HCT116 (cell line): Measurements from ENCODE around the gene SLC38A3. TPM values are rescaled to one million over a fixed set of nuclear protein-coding genes. Genes with fewer than 3 reads are reported as not detected.

Experiments used
- ATAC-seq: fragments of 200-7000 bp; cut with Tn5 transposase; 2 replicates; pipeline ENCODE4 v1.9.1; 2020; ENCODE audit warnings: mild to moderate bottlenecking, moderate library complexity
- BruUV-seq: library from RNA; stranded (reverse); fragments of 400-500 nt; replicated peaks from 2 replicates; lab custom pipeline; 2021; lab: Mats Ljungman, UMichigan
- CTCF ChIA-PET: fragments of 300-600 bp; sonication (Branson Sonifier 250); formaldehyde crosslinking; loops from one replicate; lab custom pipeline; 2021; ENCODE audit warnings: antibody characterized with exemption; lab: Charles Lee
- POLR2A ChIA-PET: fragments of 300-600, 350-600 bp; sonication (Branson Sonifier 250); formaldehyde crosslinking; loops from one replicate; lab custom pipeline; 2021; ENCODE audit warnings: antibody characterized with exemption; lab: Charles Lee
- RAD21 ChIA-PET, 2 experiments: fragments of 300-600 bp; sonication (Branson Sonifier 250); formaldehyde crosslinking; loops; one replicate each; lab custom pipeline; 2023; ENCODE audit warnings: low total read pairs in 2 of 2; ENCODE audit not compliant: uncharacterized antibody in 2 of 2, unreplicated experiment in 2 of 2, low non-redundant PET in 1 of 2; lab: Charles Lee
- DNase-seq: peaks from one replicate; pipeline ENCODE4 v3.0.0-alpha.2; 2010; ENCODE audit warnings: low read depth, low spot score
- H2AFZ ChIP-seq: fragments of 200-600 bp; shearing (Covaris generic), sonication (generic); 2 replicates; pipeline ENCODE4 v1.6.1; 2017; ENCODE audit warnings: low read depth, mixed run types, mixed read lengths, antibody characterized with exemption, low read length; ENCODE audit not compliant: poor library complexity, severe bottlenecking
- H3K27ac ChIP-seq: 2 replicates; pipeline ENCODE4 v1.5.1; 2012; ENCODE audit warnings: low read depth, low read length
- H3K27me3 ChIP-seq: fragments of 200-600 bp; sonication (generic); 2 replicates; pipeline ENCODE4 v1.6.1; 2016; ENCODE audit warnings: mixed run types, low read length, mixed read lengths; ENCODE audit not compliant: insufficient read depth
- H3K36me3 ChIP-seq, 2 experiments: fragments of 200-500 bp in 1 of 2; fragments of 200-600 bp in 1 of 2; sonication (Bioruptor generic) in 1 of 2; sonication (generic) in 1 of 2; 2 replicates each; pipeline versions ENCODE4 v1.5.1 to v1.6.1; 2014 to 2016; ENCODE audit warnings: low read length in 2 of 2, inconsistent platforms in 1 of 2, mixed read lengths in 1 of 2, mixed run types in 1 of 2; ENCODE audit not compliant: insufficient read depth in 2 of 2, control insufficient read depth in 1 of 2
- H3K4me1 ChIP-seq, 2 experiments: fragments of 200-600 bp in 1 of 2; sonication (generic) in 1 of 2; 2 replicates each; pipeline versions ENCODE4 v1.5.1 to v1.6.1; 2012 to 2017; ENCODE audit warnings: low read length in 2 of 2, inconsistent platforms in 1 of 2, mild to moderate bottlenecking in 1 of 2, mixed read lengths in 1 of 2, mixed run types in 1 of 2, moderate library complexity in 1 of 2; ENCODE audit not compliant: insufficient read depth in 2 of 2, control insufficient read depth in 1 of 2
- H3K4me2 ChIP-seq: fragments of 200-600 bp; sonication (generic); 2 replicates; pipeline ENCODE4 v1.6.1; 2017; ENCODE audit warnings: mixed run types, low read length, mixed read lengths
- H3K4me3 ChIP-seq, 2 experiments: fragments of 200-600 bp in 1 of 2; sonication (generic) in 1 of 2; replicated peaks in 1 of 2; 2 replicates each; pipeline ENCODE4 v1.5.1; 2011 to 2016; ENCODE audit warnings: low read length in 2 of 2, control low read depth in 1 of 2, low read depth in 1 of 2, mild to moderate bottlenecking in 1 of 2, mixed read lengths in 1 of 2, mixed run types in 1 of 2
- H3K79me2 ChIP-seq: fragments of 200-600 bp; sonication (generic); 2 replicates; pipeline ENCODE4 v1.6.1; 2017; ENCODE audit warnings: mild to moderate bottlenecking, mixed run types, low read length, moderate library complexity, mixed read lengths; ENCODE audit not compliant: insufficient read depth
- H3K9ac ChIP-seq: fragments of 200-600 bp; sonication (generic); 2 replicates; pipeline ENCODE4 v1.6.1; 2016; ENCODE audit warnings: low read length, mixed read lengths
- H3K9me2 ChIP-seq: fragments of 200-600 bp; sonication (generic), shearing (Covaris generic); 2 replicates; pipeline ENCODE4 v1.6.1; 2017; ENCODE audit warnings: mixed run types, mild to moderate bottlenecking, moderate library complexity; ENCODE audit not compliant: insufficient read depth
- H3K9me3 ChIP-seq, 2 experiments: fragments of 200-500 bp in 1 of 2; fragments of 200-600 bp in 1 of 2; sonication (Bioruptor generic) in 1 of 2; sonication (generic) in 1 of 2; 2 replicates each; pipeline ENCODE4 v1.6.1; 2014 to 2017; ENCODE audit warnings: low read length in 2 of 2, mixed read lengths in 2 of 2, inconsistent platforms in 1 of 2, low read depth in 1 of 2, mild to moderate bottlenecking in 1 of 2, mixed run types in 1 of 2, moderate library complexity in 1 of 2; ENCODE audit not compliant: control insufficient read depth in 1 of 2, insufficient read depth in 1 of 2
- H4K20me1 ChIP-seq: fragments of 200-600 bp; sonication (generic), shearing (Covaris generic); 2 replicates; pipeline ENCODE4 v1.6.1; 2017; ENCODE audit warnings: mixed run types, mild to moderate bottlenecking, moderate library complexity; ENCODE audit not compliant: insufficient read depth
- CBX3 ChIP-seq: IDR thresholded peaks from 2 replicates; pipeline ENCODE4 v1.6.1; 2012; ENCODE audit warnings: low read depth
- CEBPB ChIP-seq: IDR thresholded peaks from 2 replicates; pipeline ENCODE4 v1.6.1; 2012; ENCODE audit warnings: low read depth
- EGR1 ChIP-seq: IDR thresholded peaks from 2 replicates; pipeline ENCODE4 v1.6.1; 2012; ENCODE audit warnings: low read depth
- FOSL1 ChIP-seq: IDR thresholded peaks from 2 replicates; pipeline ENCODE4 v1.6.1; 2012; ENCODE audit warnings: low read depth
- RAD21 ChIP-seq: IDR thresholded peaks from 2 replicates; pipeline ENCODE4 v1.6.1; 2012; ENCODE audit warnings: low read depth, mild to moderate bottlenecking
- SIN3A ChIP-seq: IDR thresholded peaks from 2 replicates; pipeline ENCODE4 v1.6.1; 2012; ENCODE audit warnings: low read depth
- SP1 ChIP-seq: IDR thresholded peaks from 2 replicates; pipeline ENCODE4 v1.6.1; 2012; ENCODE audit warnings: low read depth
- TCF7L2 ChIP-seq: IDR thresholded peaks from 2 replicates; pipeline ENCODE4 v1.7.0; 2011; ENCODE audit warnings: borderline replicate concordance, inconsistent platforms; ENCODE audit not compliant: insufficient read depth, insufficient read length; ENCODE audit errors: extremely low read depth
- YY1 ChIP-seq: IDR thresholded peaks from 2 replicates; pipeline ENCODE4 v1.6.1; 2011; ENCODE audit warnings: low read length, low read depth, moderate library complexity, mild to moderate bottlenecking; ENCODE audit not compliant: insufficient replicate concordance; ENCODE audit errors: extremely low read depth
- ZFX ChIP-seq: fragments of 450-650 bp; IDR thresholded peaks from 2 replicates; pipeline ENCODE4 v1.6.1; 2017
- intact Hi-C: fragments of 100-400 bp; cut with micrococcal nuclease; formaldehyde crosslinking; loops from 2 replicates; pipeline ENCODE4 v1.10.0; 2022
- total RNA-seq: library from RNA; stranded (reverse); gene quantifications from one replicate; pipeline ENCODE4 v1.2.1, GENCODE V29; 2021; ENCODE audit not compliant: unreplicated experiment
- TF ChIP-seq, protein P1 (sequence below), 3 experiments: fragments of 200-600 bp in 1 of 3; sonication (generic) in 1 of 3; IDR thresholded peaks in 2 of 3; conservative IDR thresholded peaks in 1 of 3; 2 replicates each; pipeline ENCODE4 v1.5.1; 2012 to 2017; ENCODE audit warnings: low read depth in 2 of 3, low read length in 2 of 3, antibody characterized with exemption in 1 of 3, borderline replicate concordance in 1 of 3, control low read depth in 1 of 3, mild to moderate bottlenecking in 1 of 3, mixed read lengths in 1 of 3, mixed run types in 1 of 3, moderate library complexity in 1 of 3; ENCODE audit not compliant: insufficient read depth in 1 of 3
- TF ChIP-seq, protein P2 (sequence below): IDR thresholded peaks from 2 replicates; pipeline ENCODE4 v1.6.1; 2011; ENCODE audit warnings: mild to moderate bottlenecking, low read length, moderate library complexity; ENCODE audit not compliant: insufficient replicate concordance; ENCODE audit errors: extremely low read depth
- TF ChIP-seq, protein P3 (sequence below): IDR thresholded peaks from 2 replicates; pipeline ENCODE4 v1.6.1; 2012

Gene SLC38A3
- total RNA-seq, 1 experiment from 2014 or later, result 3.1 TPM

DNA sequence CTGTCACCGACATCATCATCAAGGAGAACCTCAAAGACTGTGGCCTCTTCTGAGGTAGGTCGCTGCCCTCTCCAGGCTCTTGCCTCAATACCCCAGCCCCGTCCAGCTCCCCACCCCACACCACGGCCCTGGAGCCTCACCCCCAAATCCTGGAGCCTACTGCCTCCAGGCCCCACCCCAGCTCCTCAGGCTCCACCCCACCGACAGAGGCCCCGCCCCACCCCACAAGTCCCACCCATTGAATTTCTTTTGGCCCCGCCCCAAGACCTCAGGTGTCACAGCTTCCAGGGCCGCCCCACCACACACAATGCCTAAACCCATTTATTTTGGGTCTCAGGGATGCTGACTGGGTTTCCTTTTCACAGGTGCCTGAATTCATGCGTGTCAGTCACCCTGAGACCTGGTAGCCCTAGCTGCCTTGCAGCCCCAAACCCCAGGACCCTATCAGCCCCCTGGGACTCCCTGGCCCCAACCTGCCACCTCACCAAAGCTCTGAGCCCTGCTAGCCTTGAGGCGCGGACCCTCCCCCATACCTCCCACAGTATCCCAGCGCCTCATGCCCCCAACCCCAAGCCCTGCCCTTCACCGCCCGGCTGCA is 10.1 kb upstream of the SLC38A3 start:
- POLR2A ChIA-PET, result interaction anchor here (0.9 to 1.9 kb wide), 7 partner anchors 10 to 105 kb away, joined by 3 to 12 read pairs (median 3); partner anchors contain the start of genes HYAL3, NAA80 and SLC38A3
- ATAC-seq, result peak; percentile 83
- Histone ChIP-seq H4K20me1 (no peaks in the 10 kb centered on the region), H3K9ac (no peak overlapping the region), H3K79me2 (no peaks in the 10 kb centered on the region), H2AFZ (peak overlapping the region; percentile 74), H3K27me3 (no peaks in the 10 kb centered on the region), H3K27ac (no peak overlapping the region; the same call in 1 of the 2 replicates), H3K4me2 (peak overlapping the region; percentile 65), H3K9me3 (no peaks in the 10 kb centered on the region), H3K9me2 (no peaks in the 10 kb centered on the region), H3K36me3 (no peaks in the 10 kb centered on the region), H3K4me1 (peaks cover 8 to 19% of the 10 kb centered on the region in 2 experiments; a peak in 3 of 4 replicates), H3K4me3 (0 out of 4 replicates have a peak overlapping the region, but pooled peaks of 1 of the 2 experiments have one; percentile 23)
- BruUV-seq, result no TSS peak
- DNase-seq, result peak; percentile 42
- TF ChIP-seq SIN3A (no peak), CBX3 (no peak), EGR1 (no peak), YY1 (no peak), FOSL1 (no peak), RAD21 (no peak), CEBPB (no peak), SP1 (no peak), ZFX (no peak), TCF7L2 (no peak)
- TF ChIP-seq, protein P1, sequence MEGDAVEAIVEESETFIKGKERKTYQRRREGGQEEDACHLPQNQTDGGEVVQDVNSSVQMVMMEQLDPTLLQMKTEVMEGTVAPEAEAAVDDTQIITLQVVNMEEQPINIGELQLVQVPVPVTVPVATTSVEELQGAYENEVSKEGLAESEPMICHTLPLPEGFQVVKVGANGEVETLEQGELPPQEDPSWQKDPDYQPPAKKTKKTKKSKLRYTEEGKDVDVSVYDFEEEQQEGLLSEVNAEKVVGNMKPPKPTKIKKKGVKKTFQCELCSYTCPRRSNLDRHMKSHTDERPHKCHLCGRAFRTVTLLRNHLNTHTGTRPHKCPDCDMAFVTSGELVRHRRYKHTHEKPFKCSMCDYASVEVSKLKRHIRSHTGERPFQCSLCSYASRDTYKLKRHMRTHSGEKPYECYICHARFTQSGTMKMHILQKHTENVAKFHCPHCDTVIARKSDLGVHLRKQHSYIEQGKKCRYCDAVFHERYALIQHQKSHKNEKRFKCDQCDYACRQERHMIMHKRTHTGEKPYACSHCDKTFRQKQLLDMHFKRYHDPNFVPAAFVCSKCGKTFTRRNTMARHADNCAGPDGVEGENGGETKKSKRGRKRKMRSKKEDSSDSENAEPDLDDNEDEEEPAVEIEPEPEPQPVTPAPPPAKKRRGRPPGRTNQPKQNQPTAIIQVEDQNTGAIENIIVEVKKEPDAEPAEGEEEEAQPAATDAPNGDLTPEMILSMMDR (IDR thresholded peaks at IDR 0.05 in 2 of 3, conservative IDR thresholded peaks at IDR 0.05 in 1 of 3; ENCODE audit: borderline replicate concordance in 1 of 3, insufficient read depth in 1 of 3, low read depth in 2 of 3, low read length in 2 of 3), result no peak
- TF ChIP-seq, protein P2, sequence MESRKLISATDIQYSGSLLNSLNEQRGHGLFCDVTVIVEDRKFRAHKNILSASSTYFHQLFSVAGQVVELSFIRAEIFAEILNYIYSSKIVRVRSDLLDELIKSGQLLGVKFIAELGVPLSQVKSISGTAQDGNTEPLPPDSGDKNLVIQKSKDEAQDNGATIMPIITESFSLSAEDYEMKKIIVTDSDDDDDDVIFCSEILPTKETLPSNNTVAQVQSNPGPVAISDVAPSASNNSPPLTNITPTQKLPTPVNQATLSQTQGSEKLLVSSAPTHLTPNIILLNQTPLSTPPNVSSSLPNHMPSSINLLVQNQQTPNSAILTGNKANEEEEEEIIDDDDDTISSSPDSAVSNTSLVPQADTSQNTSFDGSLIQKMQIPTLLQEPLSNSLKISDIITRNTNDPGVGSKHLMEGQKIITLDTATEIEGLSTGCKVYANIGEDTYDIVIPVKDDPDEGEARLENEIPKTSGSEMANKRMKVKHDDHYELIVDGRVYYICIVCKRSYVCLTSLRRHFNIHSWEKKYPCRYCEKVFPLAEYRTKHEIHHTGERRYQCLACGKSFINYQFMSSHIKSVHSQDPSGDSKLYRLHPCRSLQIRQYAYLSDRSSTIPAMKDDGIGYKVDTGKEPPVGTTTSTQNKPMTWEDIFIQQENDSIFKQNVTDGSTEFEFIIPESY, result no peak
- TF ChIP-seq, protein P3, sequence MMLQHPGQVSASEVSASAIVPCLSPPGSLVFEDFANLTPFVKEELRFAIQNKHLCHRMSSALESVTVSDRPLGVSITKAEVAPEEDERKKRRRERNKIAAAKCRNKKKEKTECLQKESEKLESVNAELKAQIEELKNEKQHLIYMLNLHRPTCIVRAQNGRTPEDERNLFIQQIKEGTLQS, result no peak
- RAD21 ChIA-PET, result interaction anchor here (0.6 to 3.0 kb wide), 11 partner anchors 8 to 97 kb away, joined by 3 to 48 read pairs (median 7); partner anchors contain the start of genes IFRD2 (in 1 of the 2) and SLC38A3 (in 1 of the 2)
- intact Hi-C loops, result loop anchor here (1.0 kb wide), 1 partner anchor 31 kb away; no protein-coding TSS in a partner anchor
- CTCF ChIA-PET, result interaction anchor here (0.6 to 5.8 kb wide), 25 partner anchors 9 to 417 kb away, joined by 3 to 164 read pairs (median 6); partner anchors contain the start of genes CISH, GNAI2 and SLC38A3
